Body of pancreas (tissue), 4 donors: ENCODE measurements around the gene ST6GALNAC3.

Source experiments
- CTCF ChIP-seq, 7 experiments: fragments of 450-650 bp in 4 of 7; fragments of 200-600 bp in 3 of 7; sonication (generic) in 3 of 7; IDR thresholded peaks; one replicate each; pipeline ENCODE4 v1.5.1; 2016 to 2019; ENCODE audit warnings: antibody characterized with exemption in 7 of 7
- POLR2A ChIP-seq, 3 donors: fragments of 450-650 bp; IDR thresholded peaks; one replicate each; pipeline ENCODE4 v1.6.1; 2016; ENCODE audit warnings: antibody characterized with exemption in 3 of 3, mild to moderate bottlenecking in 2 of 3

GRCh38 chr1:76507376-76507775 lies 432.8 kb downstream of the ST6GALNAC3 start:
- TF ChIP-seq CTCF (IDR thresholded peaks at IDR 0.05), result no peak
- TF ChIP-seq POLR2A (IDR thresholded peaks at IDR 0.05), result no peak
